ENCODE measurements around the gene BEND5.

Gene BEND5

GRCh38 chr1:48776393-48777218 is at the start of gene BEND5:
Gene BEND5 (minus strand): TSS chr1:48776891. CDS start chr1:48776831, 60 bp downstream.
- DNase-seq, result no peak

- no peak for DNase-seq
Observed at GRCh38 chr1:48823168-48823567, 46.5 kb upstream of the BEND5 start.

GRCh38 chr1:48820491-48820890 is 43.8 kb upstream of the BEND5 start:
- no peak for DNase-seq

- DNase-seq, result peak; percentile 62
Observed at GRCh38 chr1:48817505-48818114, 40.9 kb upstream of the BEND5 start.

GRCh38 chr1:48810740-48811139 is 34.0 kb upstream of the BEND5 start:
- no peak for DNase-seq

GRCh38 chr1:48808496-48808895 is 31.8 kb upstream of the BEND5 start:
- no peak for DNase-seq

GRCh38 chr1:48807554-48808260 is 31.0 kb upstream of the BEND5 start:
- no peak for DNase-seq

- no peak for DNase-seq
Observed at GRCh38 chr1:48803474-48803873, 26.8 kb upstream of the BEND5 start.

- DNase-seq, result peak; percentile 19
Observed at GRCh38 chr1:48794816-48795215, 18.1 kb upstream of the BEND5 start.

GRCh38 chr1:48793863-48794262 is 17.2 kb upstream of the BEND5 start:
- no peak for DNase-seq

- DNase-seq, result no peak
Observed at GRCh38 chr1:48792961-48793360, 16.3 kb upstream of the BEND5 start.

- DNase-seq, result peak; percentile 39
Observed at GRCh38 chr1:48790397-48790796, 13.7 kb upstream of the BEND5 start.

- peak; percentile 23 for DNase-seq
Observed at GRCh38 chr1:48789903-48790302, 13.2 kb upstream of the BEND5 start.

- no peak for DNase-seq
Observed at GRCh38 chr1:48785869-48786268, 9.2 kb upstream of the BEND5 start.

GRCh38 chr1:48784301-48784700 is 7.6 kb upstream of the BEND5 start:
- DNase-seq, result no peak

- no peak for DNase-seq
Observed at GRCh38 chr1:48777219-48777895, 666 bp upstream of the BEND5 start.

GRCh38 chr1:48775831-48776392 is 779 bp downstream of the BEND5 start:
- DNase-seq, result no peak

- DNase-seq, result no peak
Observed at GRCh38 chr1:48773133-48773532, 3.6 kb downstream of the BEND5 start.

- DNase-seq, result no peak
Observed at GRCh38 chr1:48772211-48772610, 4.5 kb downstream of the BEND5 start.

- no peak for DNase-seq
Observed at GRCh38 chr1:48771561-48771960, 5.1 kb downstream of the BEND5 start.

- peak; percentile 65 for DNase-seq
Observed at GRCh38 chr1:48767975-48768510, 8.6 kb downstream of the BEND5 start.

GRCh38 chr1:48765335-48765734 is 11.4 kb downstream of the BEND5 start:
- DNase-seq, result no peak

- no peak for DNase-seq
Observed at GRCh38 chr1:48761986-48762385, 14.7 kb downstream of the BEND5 start.

All from inflammatory macrophage treated with lipopolysaccharide for 4 hours (primary cell).